Measurements from ENCODE around the gene NR2C2.

Gene NR2C2

GRCh38 chr3:15044326-15044725, 96.9 kb downstream of the NR2C2 start:
- Histone ChIP-seq H3K27ac (ENCODE audit: low read depth, low read length, severe bottlenecking) (no peak overlapping the region), H3K4me1 (ENCODE audit: control insufficient read depth, insufficient read depth, low read length, poor library complexity, severe bottlenecking) (peaks cover 4% of the 10 kb centered on the region), H3K36me3 (ENCODE audit: control insufficient read depth, insufficient read depth, low read length) (peaks cover 95% of the 10 kb centered on the region), H3K9me3 (ENCODE audit: control insufficient read depth, low read length) (no peaks in the 10 kb centered on the region), H3K4me3 (ENCODE audit: extremely low read depth, insufficient read depth, low read length, poor library complexity, severe bottlenecking) (no peak overlapping the region)
- WGBS, 2 experiments (ENCODE audit: insufficient coverage in 2 of 2): 93 to 99% methylated on average over 6 of the region's 7 CpGs

GRCh38 chr3:15045667-15046066, 98.3 kb downstream of the NR2C2 start:
- no peak overlapping the region for H3K27ac ChIP-seq (ENCODE audit: low read depth, low read length, severe bottlenecking)
- peaks cover 98% of the 10 kb centered on the region for H3K36me3 ChIP-seq (ENCODE audit: control insufficient read depth, insufficient read depth, low read length)
- 89 to 100% methylated on average over 1 of the region's 1 CpG for WGBS, 2 experiments (ENCODE audit: insufficient coverage in 2 of 2)

GRCh38 chr3:15049584-15049983, 102.2 kb downstream of the NR2C2 start:
- Histone ChIP-seq H3K4me1 (ENCODE audit: control insufficient read depth, insufficient read depth, low read length, poor library complexity, severe bottlenecking) (no peaks in the 10 kb centered on the region), H3K4me3 (ENCODE audit: extremely low read depth, insufficient read depth, low read length, poor library complexity, severe bottlenecking) (no peak overlapping the region), H3K9me3 (ENCODE audit: control insufficient read depth, low read length) (no peaks in the 10 kb centered on the region), H3K27ac (ENCODE audit: low read depth, low read length, severe bottlenecking) (no peak overlapping the region), H3K36me3 (ENCODE audit: control insufficient read depth, insufficient read depth, low read length) (peaks cover 91% of the 10 kb centered on the region)
- WGBS, 2 experiments (ENCODE audit: insufficient coverage in 2 of 2): 92 to 94% methylated on average over 2 of the region's 2 CpGs

More at GRCh38 chr3:15045667-15046066, 98.3 kb downstream of the NR2C2 start:
- H3K9me3 ChIP-seq (ENCODE audit: control insufficient read depth, low read length): no peaks in the 10 kb centered on the region
- H3K4me3 ChIP-seq (ENCODE audit: extremely low read depth, insufficient read depth, low read length, poor library complexity, severe bottlenecking): no peak overlapping the region
- peaks cover 4% of the 10 kb centered on the region for H3K4me1 ChIP-seq (ENCODE audit: control insufficient read depth, insufficient read depth, low read length, poor library complexity, severe bottlenecking)

- H3K27ac ChIP-seq (ENCODE audit: low read depth, low read length, severe bottlenecking): no peak overlapping the region
Observed at GRCh38 chr3:15050405-15051092, 103.2 kb downstream of the NR2C2 start.

GRCh38 chr3:15051531-15051930, 104.1 kb downstream of the NR2C2 start:
- Histone ChIP-seq H3K36me3 (ENCODE audit: control insufficient read depth, insufficient read depth, low read length) (peaks cover 88% of the 10 kb centered on the region), H3K4me1 (ENCODE audit: control insufficient read depth, insufficient read depth, low read length, poor library complexity, severe bottlenecking) (no peaks in the 10 kb centered on the region), H3K27ac (ENCODE audit: low read depth, low read length, severe bottlenecking) (no peak overlapping the region), H3K9me3 (ENCODE audit: control insufficient read depth, low read length) (no peaks in the 10 kb centered on the region), H3K4me3 (ENCODE audit: extremely low read depth, insufficient read depth, low read length, poor library complexity, severe bottlenecking) (no peak overlapping the region)
- 57 to 75% methylated on average over 1 of the region's 1 CpG for WGBS, 2 experiments (ENCODE audit: insufficient coverage in 2 of 2)

More at GRCh38 chr3:15050405-15051092, 103.2 kb downstream of the NR2C2 start:
- WGBS, 2 experiments (ENCODE audit: insufficient coverage in 2 of 2): 95 to 96% methylated on average over 3 of the region's 3 CpGs
- Histone ChIP-seq H3K9me3 (ENCODE audit: control insufficient read depth, low read length) (no peaks in the 10 kb centered on the region), H3K36me3 (ENCODE audit: control insufficient read depth, insufficient read depth, low read length) (peaks cover 91% of the 10 kb centered on the region), H3K4me3 (ENCODE audit: extremely low read depth, insufficient read depth, low read length, poor library complexity, severe bottlenecking) (no peak overlapping the region), H3K4me1 (ENCODE audit: control insufficient read depth, insufficient read depth, low read length, poor library complexity, severe bottlenecking) (no peaks in the 10 kb centered on the region)

GRCh38 chr3:15052335-15053242, 105.2 kb downstream of the NR2C2 start:
- H3K4me3 ChIP-seq (ENCODE audit: extremely low read depth, insufficient read depth, low read length, poor library complexity, severe bottlenecking): no peak overlapping the region
- WGBS, 2 experiments (ENCODE audit: insufficient coverage in 2 of 2): 88 to 96% methylated on average over 13 of the region's 14 CpGs
- H3K9me3 ChIP-seq (ENCODE audit: control insufficient read depth, low read length): no peaks in the 10 kb centered on the region
- no peaks in the 10 kb centered on the region for H3K4me1 ChIP-seq (ENCODE audit: control insufficient read depth, insufficient read depth, low read length, poor library complexity, severe bottlenecking)
- H3K27ac ChIP-seq (ENCODE audit: low read depth, low read length, severe bottlenecking): no peak overlapping the region
- peaks cover 88% of the 10 kb centered on the region for H3K36me3 ChIP-seq (ENCODE audit: control insufficient read depth, insufficient read depth, low read length)

- Histone ChIP-seq H3K27ac (ENCODE audit: low read depth, low read length, severe bottlenecking) (no peak overlapping the region), H3K36me3 (ENCODE audit: control insufficient read depth, insufficient read depth, low read length) (peaks cover 88% of the 10 kb centered on the region), H3K9me3 (ENCODE audit: control insufficient read depth, low read length) (no peaks in the 10 kb centered on the region), H3K4me1 (ENCODE audit: control insufficient read depth, insufficient read depth, low read length, poor library complexity, severe bottlenecking) (no peaks in the 10 kb centered on the region), H3K4me3 (ENCODE audit: extremely low read depth, insufficient read depth, low read length, poor library complexity, severe bottlenecking) (no peak overlapping the region)
- 100% methylated on average over 1 of the region's 4 CpGs; no CpG with 5 or more reads in 1 of the 2 experiments for WGBS, 2 experiments (ENCODE audit: insufficient coverage in 2 of 2)
Observed at GRCh38 chr3:15053541-15053940, 106.2 kb downstream of the NR2C2 start.

- WGBS, 2 experiments (ENCODE audit: insufficient coverage in 2 of 2): 95 to 100% methylated on average over 1 to 4 of the region's 8 CpGs
- Histone ChIP-seq H3K9me3 (ENCODE audit: control insufficient read depth, low read length) (no peaks in the 10 kb centered on the region), H3K36me3 (ENCODE audit: control insufficient read depth, insufficient read depth, low read length) (peaks cover 88% of the 10 kb centered on the region)
Observed at GRCh38 chr3:15055019-15055557, 107.7 kb downstream of the NR2C2 start.

GRCh38 chr3:15056676-15057404, 109.5 kb downstream of the NR2C2 start:
- H3K4me3 ChIP-seq (ENCODE audit: extremely low read depth, insufficient read depth, low read length, poor library complexity, severe bottlenecking): no peak overlapping the region
- 98% methylated on average over 17 to 18 of the region's 19 CpGs for WGBS, 2 experiments (ENCODE audit: insufficient coverage in 2 of 2)
- no peaks in the 10 kb centered on the region for H3K9me3 ChIP-seq (ENCODE audit: control insufficient read depth, low read length)
- no peak overlapping the region for H3K27ac ChIP-seq (ENCODE audit: low read depth, low read length, severe bottlenecking)
- peaks cover 80% of the 10 kb centered on the region for H3K36me3 ChIP-seq (ENCODE audit: control insufficient read depth, insufficient read depth, low read length)
- no peaks in the 10 kb centered on the region for H3K4me1 ChIP-seq (ENCODE audit: control insufficient read depth, insufficient read depth, low read length, poor library complexity, severe bottlenecking)

More at GRCh38 chr3:15055019-15055557, 107.7 kb downstream of the NR2C2 start:
- no peak overlapping the region for H3K27ac ChIP-seq (ENCODE audit: low read depth, low read length, severe bottlenecking)
- no peaks in the 10 kb centered on the region for H3K4me1 ChIP-seq (ENCODE audit: control insufficient read depth, insufficient read depth, low read length, poor library complexity, severe bottlenecking)
- no peak overlapping the region for H3K4me3 ChIP-seq (ENCODE audit: extremely low read depth, insufficient read depth, low read length, poor library complexity, severe bottlenecking)

GRCh38 chr3:15060029-15060428, 112.6 kb downstream of the NR2C2 start:
- WGBS, 2 experiments (ENCODE audit: insufficient coverage in 2 of 2): 100% methylated on average over 1 to 2 of the region's 3 CpGs
- H3K36me3 ChIP-seq (ENCODE audit: control insufficient read depth, insufficient read depth, low read length): peaks cover 68% of the 10 kb centered on the region
- H3K9me3 ChIP-seq (ENCODE audit: control insufficient read depth, low read length): no peaks in the 10 kb centered on the region
- H3K4me1 ChIP-seq (ENCODE audit: control insufficient read depth, insufficient read depth, low read length, poor library complexity, severe bottlenecking): peaks cover 6% of the 10 kb centered on the region
- H3K4me3 ChIP-seq (ENCODE audit: extremely low read depth, insufficient read depth, low read length, poor library complexity, severe bottlenecking): no peak overlapping the region
- H3K27ac ChIP-seq (ENCODE audit: low read depth, low read length, severe bottlenecking): no peak overlapping the region
